IPS-NIHi11 (cell line): ENCODE data around the gene KRTAP10-11.

ENCODE experiments used
- DNase-seq: peaks from one replicate; pipeline ENCODE4 v3.0.0; 2012; ENCODE audit warnings: mixed read lengths, low spot score

Gene KRTAP10-11

GRCh38 chr21:44695184-44695583 lies 49.0 kb downstream of the KRTAP10-11 start:
- no peak for DNase-seq

GRCh38 chr21:44695641-44696040 lies 49.4 kb downstream of the KRTAP10-11 start:
- DNase-seq: no peak

GRCh38 chr21:44696572-44696971 lies 50.4 kb downstream of the KRTAP10-11 start:
- no peak for DNase-seq
